ENCODE measurements around the gene MYEF2. TPM values are rescaled to one million over a fixed set of nuclear protein-coding genes. Genes with fewer than 3 reads are reported as not detected.

Gene MYEF2
- total RNA-seq, 2 donors from 2014 or later = 7.5 to 11.1 TPM

DNA sequence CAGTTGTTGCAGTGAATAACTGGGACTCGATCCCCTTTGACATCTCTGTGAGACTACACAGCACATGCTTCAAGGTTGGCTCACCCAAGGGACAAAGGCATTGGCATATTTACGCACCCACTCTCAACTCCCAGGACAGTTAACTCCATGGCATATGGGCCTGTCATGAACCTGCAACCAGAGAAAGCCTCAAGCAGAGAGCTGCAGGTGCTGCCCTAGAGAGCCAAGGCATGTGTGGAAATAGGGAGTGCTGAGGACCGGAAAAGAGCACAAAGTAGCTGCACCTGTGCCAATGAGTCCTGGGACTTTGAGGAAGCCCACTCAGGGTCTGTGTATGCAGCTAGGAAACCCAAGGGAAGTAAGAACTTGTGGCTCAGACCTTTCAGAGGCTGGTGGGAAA lies 90.3 kb downstream of the MYEF2 start:
- Histone ChIP-seq H3K27ac (no peak overlapping the region), H3K4me1 (no peaks in the 10 kb centered on the region), H3K36me3 (no peaks in the 10 kb centered on the region), H3K27me3 (no peaks in the 10 kb centered on the region), H3K4me3 (no peak overlapping the region), H3K9me3 (no peaks in the 10 kb centered on the region)
- TF ChIP-seq, protein P1, sequence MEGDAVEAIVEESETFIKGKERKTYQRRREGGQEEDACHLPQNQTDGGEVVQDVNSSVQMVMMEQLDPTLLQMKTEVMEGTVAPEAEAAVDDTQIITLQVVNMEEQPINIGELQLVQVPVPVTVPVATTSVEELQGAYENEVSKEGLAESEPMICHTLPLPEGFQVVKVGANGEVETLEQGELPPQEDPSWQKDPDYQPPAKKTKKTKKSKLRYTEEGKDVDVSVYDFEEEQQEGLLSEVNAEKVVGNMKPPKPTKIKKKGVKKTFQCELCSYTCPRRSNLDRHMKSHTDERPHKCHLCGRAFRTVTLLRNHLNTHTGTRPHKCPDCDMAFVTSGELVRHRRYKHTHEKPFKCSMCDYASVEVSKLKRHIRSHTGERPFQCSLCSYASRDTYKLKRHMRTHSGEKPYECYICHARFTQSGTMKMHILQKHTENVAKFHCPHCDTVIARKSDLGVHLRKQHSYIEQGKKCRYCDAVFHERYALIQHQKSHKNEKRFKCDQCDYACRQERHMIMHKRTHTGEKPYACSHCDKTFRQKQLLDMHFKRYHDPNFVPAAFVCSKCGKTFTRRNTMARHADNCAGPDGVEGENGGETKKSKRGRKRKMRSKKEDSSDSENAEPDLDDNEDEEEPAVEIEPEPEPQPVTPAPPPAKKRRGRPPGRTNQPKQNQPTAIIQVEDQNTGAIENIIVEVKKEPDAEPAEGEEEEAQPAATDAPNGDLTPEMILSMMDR (IDR thresholded peaks at IDR 0.05) = no peak
- DNase-seq (ENCODE audit: low spot score) = no peak

GRCh38 chr15:48086576-48086975 lies 91.5 kb downstream of the MYEF2 start:
- H3K27ac ChIP-seq = no peak overlapping the region
- H3K36me3 ChIP-seq = no peaks in the 10 kb centered on the region
- no peaks in the 10 kb centered on the region for H3K4me1 ChIP-seq
- no peaks in the 10 kb centered on the region for H3K27me3 ChIP-seq
- no peak overlapping the region for H3K4me3 ChIP-seq
- DNase-seq (ENCODE audit: low spot score) = no peak
- no peaks in the 10 kb centered on the region for H3K9me3 ChIP-seq
- TF ChIP-seq, protein P1 (IDR thresholded peaks at IDR 0.05) = no peak

DNA sequence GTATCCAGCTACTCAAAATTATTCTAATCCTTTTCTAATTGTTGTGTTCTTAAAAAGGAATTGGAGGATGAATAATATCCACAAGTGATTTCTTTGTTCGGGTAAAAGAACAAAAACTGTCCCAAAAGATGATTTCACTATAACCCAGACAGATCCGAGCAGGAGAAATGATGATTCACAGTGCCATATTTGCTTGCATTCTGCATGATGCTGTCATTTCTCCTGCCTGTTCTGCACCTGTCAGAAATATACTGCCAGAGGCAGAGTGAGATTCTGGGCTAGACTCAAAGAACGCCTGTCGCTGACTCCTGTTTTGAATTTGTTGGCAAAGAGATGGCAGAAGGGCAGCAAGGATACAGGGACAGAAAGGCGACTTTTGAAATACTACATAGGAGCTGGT lies 92.0 kb downstream of the MYEF2 start:
- Histone ChIP-seq H3K4me3 (no peak overlapping the region), H3K27me3 (no peaks in the 10 kb centered on the region), H3K27ac (no peak overlapping the region), H3K4me1 (no peaks in the 10 kb centered on the region), H3K9me3 (no peaks in the 10 kb centered on the region), H3K36me3 (no peaks in the 10 kb centered on the region)
- no peak for DNase-seq (ENCODE audit: low spot score)
- TF ChIP-seq, protein P1 (IDR thresholded peaks at IDR 0.05) = no peak

DNA sequence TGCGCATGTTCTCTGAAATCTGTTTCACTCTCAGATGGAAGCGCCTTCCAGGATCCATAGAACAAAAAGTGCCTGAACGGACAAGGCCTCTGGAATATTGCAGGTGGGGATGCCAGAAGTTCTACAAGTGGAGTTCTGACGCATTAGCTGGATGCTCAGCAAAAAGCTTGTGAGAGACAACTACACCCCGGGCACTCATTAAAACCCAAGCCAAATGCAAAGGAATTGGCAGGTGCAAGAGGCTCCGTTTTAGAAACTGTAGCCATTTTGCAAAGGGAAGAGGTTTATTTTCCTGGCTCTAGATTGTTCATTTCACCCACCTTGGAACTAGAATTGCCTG lies 92.5 kb downstream of the MYEF2 start:
- H3K4me1 ChIP-seq = no peaks in the 10 kb centered on the region
- H3K4me3 ChIP-seq = no peak overlapping the region
- no peak overlapping the region for H3K27ac ChIP-seq
- no peaks in the 10 kb centered on the region for H3K36me3 ChIP-seq
- no peak for DNase-seq (ENCODE audit: low spot score)
- TF ChIP-seq, protein P1 (IDR thresholded peaks at IDR 0.05) = no peak
- no peaks in the 10 kb centered on the region for H3K27me3 ChIP-seq
- no peaks in the 10 kb centered on the region for H3K9me3 ChIP-seq

- Histone ChIP-seq H3K4me1 (no peaks in the 10 kb centered on the region), H3K4me3 (no peak overlapping the region), H3K27me3 (no peaks in the 10 kb centered on the region), H3K9me3 (no peaks in the 10 kb centered on the region), H3K27ac (no peak overlapping the region), H3K36me3 (no peaks in the 10 kb centered on the region)
- no peak for DNase-seq (ENCODE audit: low spot score)
- TF ChIP-seq, protein P1 (IDR thresholded peaks at IDR 0.05) = peak in 1 of 2 donors; percentile 37
Measured at GRCh38 chr15:48084759-48085590, 93.1 kb downstream of the MYEF2 start.

Other genes starting within 250 kb of the MYEF2 start
- not detected for gene SLC24A5, start 57.3 kb downstream of the MYEF2 start, total RNA-seq
- gene CTXN2, start 13.4 kb upstream of the MYEF2 start, total RNA-seq = not detected
- not detected for gene SLC12A1, start 28.0 kb upstream of the MYEF2 start, total RNA-seq
- gene DUT, start 153.1 kb upstream of the MYEF2 start, total RNA-seq = 100 to 1,000 TPM in 1 of 2 donors, 10 to 100 TPM in 1; 64.5 to 109 TPM